Spleen (tissue), 11 donors: ENCODE results near the gene ERCC6L2. TPM values are rescaled to one million over a fixed set of nuclear protein-coding genes. Genes with fewer than 3 reads are reported as not detected.

Experiments
- DNase-seq: peaks from one replicate; pipeline ENCODE4 v3.0.0-alpha.2; 2020
- H3K27ac ChIP-seq, 8 donors: fragments of 200-600 bp; sonication (generic) in 7 of 8; 1 replicate in 4 of 8; 2 replicates in 4 of 8; pipeline versions ENCODE4 v1.5.0 to v1.8.0; 2016 to 2021; ENCODE audit warnings: inconsistent platforms in 4 of 8, mild to moderate bottlenecking in 4 of 8, moderate library complexity in 1 of 8
- H3K27me3 ChIP-seq, 7 donors: fragments of 200-600 bp; sonication (generic) in 6 of 7; replicated peaks in 1 of 7; 1 replicate in 4 of 7; 2 replicates in 3 of 7; pipeline versions ENCODE4 v1.5.0 to v1.8.0; 2016 to 2021; ENCODE audit warnings: inconsistent platforms in 3 of 7, mild to moderate bottlenecking in 1 of 7
- H3K36me3 ChIP-seq, 6 donors: fragments of 200-600 bp; sonication (generic) in 5 of 6; 1 replicate in 4 of 6; 2 replicates in 2 of 6; pipeline versions ENCODE4 v1.5.0 to v1.8.0; 2016 to 2021; ENCODE audit warnings: inconsistent platforms in 2 of 6
- H3K4me1 ChIP-seq, 6 donors: fragments of 200-600 bp; sonication (generic) in 5 of 6; 1 replicate in 3 of 6; 2 replicates in 3 of 6; pipeline versions ENCODE4 v1.5.0 to v1.8.0; 2016 to 2021; ENCODE audit warnings: inconsistent platforms in 3 of 6
- H3K4me3 ChIP-seq, 8 donors: fragments of 200-600 bp; sonication (generic) in 7 of 8; 1 replicate in 4 of 8; 2 replicates in 4 of 8; pipeline versions ENCODE4 v1.5.0 to v1.8.0; 2016 to 2021; ENCODE audit warnings: inconsistent platforms in 4 of 8, mild to moderate bottlenecking in 4 of 8, moderate library complexity in 2 of 8
- H3K9me3 ChIP-seq, 8 donors: fragments of 200-600 bp; sonication (generic) in 7 of 8; 1 replicate in 4 of 8; 2 replicates in 4 of 8; pipeline versions ENCODE4 v1.5.0 to v1.8.0; 2016 to 2021; ENCODE audit warnings: inconsistent platforms in 4 of 8
- CTCF ChIP-seq, 11 experiments: fragments of 200-600 bp in 7 of 11; fragments of 450-650 bp in 4 of 11; sonication (generic) in 4 of 11; IDR thresholded peaks in 8 of 11; conservative IDR thresholded peaks in 3 of 11; 1 replicate in 7 of 11; 2 replicates in 4 of 11; pipeline versions ENCODE4 v1.4.0 to v1.8.0; 2016 to 2021; ENCODE audit warnings: antibody characterized with exemption in 11 of 11, inconsistent platforms in 4 of 11, mild to moderate bottlenecking in 1 of 11
- POLR2A ChIP-seq, 3 donors: fragments of 450-650 bp; IDR thresholded peaks; one replicate each; pipeline ENCODE4 v1.5.1; 2017; ENCODE audit warnings: antibody characterized with exemption in 3 of 3, mild to moderate bottlenecking in 1 of 3
- POLR2AphosphoS5 ChIP-seq, 3 donors: sonication (generic); formaldehyde crosslinking; IDR thresholded peaks; one replicate each; pipeline ENCODE4 v1.5.1; 2017; ENCODE audit warnings: antibody characterized with exemption in 3 of 3
- WGBS, 5 donors: extraction: QIAGEN DNeasy Blood & Tissue Kit in 3 of 5; methylation state at CpG; one replicate each; pipeline versions ENCODE4 v1.1.5 to v1.1.7; 2013 to 2018; 5-methylcytosine and 5-hydroxymethylcytosine counted together
- intact Hi-C: fragments of 100-400 bp; cut with DNase I; formaldehyde crosslinking; loops from one replicate; pipeline ENCODE4 v1.15.0; 2023; ENCODE audit warnings: low total_unique reads
- polyA plus RNA-seq, 3 donors: library from polyadenylated mRNA; stranded (reverse); fragments of 200-250 nt; gene quantifications; one replicate each; pipeline ENCODE4 v1.2.1, GENCODE V29; 2013
- total RNA-seq, 7 donors: library from RNA; depleted of rRNA in 3 of 7; stranded (reverse); fragments of >200 nt in 3 of 7; fragmentation: NEBNext Ultra II Directional in 4 of 7; extraction: Animal tissue kit (Norgen Biotek cat#: 25700) in 4 of 7; gene quantifications; one replicate each; pipeline versions ENCODE4 v1.1.0 to v1.2.1, GENCODE V29; 2016 to 2021
- donor health status: healthy with polysubstance abuse.
- donor health status: DM: no; HTN: no; CAD: no; lungs with moderate emphysema.
- donor health status: DM: no; HTN: no; CAD: no.
- donor health status: Bipolar disorder and iron deficiency.
- donor health status: healthy.
- donor health status: DM: no; HTN: no; CAD: no.
- donor health status: DM: yes; HTN: yes; CAD: no.

The ERCC6L2 gene
- total and polyA plus RNA-seq, 10 donors, result 4.6 to 118 (median 70.9) TPM

- H3K27me3 ChIP-seq, result no peaks in the 10 kb centered on the region
- TF ChIP-seq CTCF (IDR thresholded peaks at IDR 0.05 in 8 of 11, conservative IDR thresholded peaks at IDR 0.05 in 3 of 11), result no peak
- TF ChIP-seq POLR2AphosphoS5 (IDR thresholded peaks at IDR 0.05), result no peak
- no peak for TF ChIP-seq POLR2A (IDR thresholded peaks at IDR 0.05)
- H3K4me3 ChIP-seq, result no peak overlapping the region
- 90 to 97% (median 94%) methylated on average over 4 of the region's 4 CpGs for WGBS, 5 donors
- peaks cover 0 to 51% (median 5%) of the 10 kb centered on the region in 6 donors for H3K36me3 ChIP-seq
- DNase-seq, result no peak
- peaks cover 0 to 24% (median 5%) of the 10 kb centered on the region in 6 donors for H3K4me1 ChIP-seq
- H3K27ac ChIP-seq, result no peak overlapping the region
- intact Hi-C loops, result no loop called here
- no peaks in the 10 kb centered on the region for H3K9me3 ChIP-seq
Measured at GRCh38 chr9:95978106-95978505, 102.6 kb downstream of the ERCC6L2 start.

- Histone ChIP-seq H3K27ac (no peak overlapping the region), H3K4me3 (no peak overlapping the region), H3K36me3 (peaks cover 0 to 46% (median 2%) of the 10 kb centered on the region in 6 donors), H3K4me1 (peaks cover 0 to 24% (median 5%) of the 10 kb centered on the region in 6 donors), H3K9me3 (no peaks in the 10 kb centered on the region), H3K27me3 (no peaks in the 10 kb centered on the region)
- TF ChIP-seq CTCF (IDR thresholded peaks at IDR 0.05 in 8 of 11, conservative IDR thresholded peaks at IDR 0.05 in 3 of 11), result no peak
- TF ChIP-seq POLR2A (IDR thresholded peaks at IDR 0.05), result no peak
- no peak for TF ChIP-seq POLR2AphosphoS5 (IDR thresholded peaks at IDR 0.05)
- 93 to 97% (median 94%) methylated on average over 4 of the region's 4 CpGs for WGBS, 5 donors
- intact Hi-C loops, result no loop called here
- no peak for DNase-seq
Measured at GRCh38 chr9:95979446-95979845, 104.0 kb downstream of the ERCC6L2 start.

- peaks cover 0 to 56% (median 4%) of the 10 kb centered on the region in 6 donors for H3K36me3 ChIP-seq
- H3K27ac ChIP-seq, result peak overlapping the region in 3 of 8 donors; percentile 34 to 45 (median 43)
- intact Hi-C loops, result no loop called here
- no peaks in the 10 kb centered on the region for H3K27me3 ChIP-seq
- 73 to 87% (median 76%) methylated on average over 8 of the region's 8 CpGs for WGBS, 5 donors
- no peak for DNase-seq
- no peak for TF ChIP-seq POLR2AphosphoS5 (IDR thresholded peaks at IDR 0.05)
- no peak for TF ChIP-seq POLR2A (IDR thresholded peaks at IDR 0.05)
- no peak for TF ChIP-seq CTCF (IDR thresholded peaks at IDR 0.05 in 8 of 11, conservative IDR thresholded peaks at IDR 0.05 in 3 of 11)
- no peaks in the 10 kb centered on the region for H3K9me3 ChIP-seq
- peaks cover 0 to 24% (median 5%) of the 10 kb centered on the region in 6 donors for H3K4me1 ChIP-seq
- H3K4me3 ChIP-seq, result no peak overlapping the region
Measured at GRCh38 chr9:95980262-95981125, 105.0 kb downstream of the ERCC6L2 start.

GRCh38 chr9:95981761-95982390, 106.4 kb downstream of the ERCC6L2 start:
- Histone ChIP-seq H3K27me3 (no peaks in the 10 kb centered on the region), H3K9me3 (no peaks in the 10 kb centered on the region), H3K4me1 (peaks cover 0 to 24% (median 5%) of the 10 kb centered on the region in 6 donors), H3K4me3 (no peak overlapping the region), H3K27ac (no peak overlapping the region), H3K36me3 (peaks cover 0 to 64% (median 4%) of the 10 kb centered on the region in 6 donors)
- no peak for TF ChIP-seq POLR2AphosphoS5 (IDR thresholded peaks at IDR 0.05)
- no peak for TF ChIP-seq CTCF (IDR thresholded peaks at IDR 0.05 in 8 of 11, conservative IDR thresholded peaks at IDR 0.05 in 3 of 11)
- no peak for TF ChIP-seq POLR2A (IDR thresholded peaks at IDR 0.05)
- intact Hi-C loops, result no loop called here
- WGBS, 5 donors, result 45 to 54% (median 51%) methylated on average over 5 of the region's 5 CpGs
- DNase-seq, result no peak
